Pulmonary artery endothelial cell (primary cell): ENCODE results near the gene PIK3R1. TPM values are rescaled to one million over a fixed set of nuclear protein-coding genes. Genes with fewer than 3 reads are reported as not detected.

ENCODE experiments used
- DNase-seq: peaks from one replicate; pipeline ENCODE4 v3.0.0-alpha.2; 2011; ENCODE audit warnings: low read depth, low spot score
- total RNA-seq: library from RNA; depleted of rRNA; stranded (reverse); fragments of >200 nt; gene quantifications from 2 replicates; pipeline ENCODE4 v1.2.3, GENCODE V29; 2014

Gene PIK3R1
- 37.3 and 41.7 TPM in 2 replicates for total RNA-seq

DNA sequence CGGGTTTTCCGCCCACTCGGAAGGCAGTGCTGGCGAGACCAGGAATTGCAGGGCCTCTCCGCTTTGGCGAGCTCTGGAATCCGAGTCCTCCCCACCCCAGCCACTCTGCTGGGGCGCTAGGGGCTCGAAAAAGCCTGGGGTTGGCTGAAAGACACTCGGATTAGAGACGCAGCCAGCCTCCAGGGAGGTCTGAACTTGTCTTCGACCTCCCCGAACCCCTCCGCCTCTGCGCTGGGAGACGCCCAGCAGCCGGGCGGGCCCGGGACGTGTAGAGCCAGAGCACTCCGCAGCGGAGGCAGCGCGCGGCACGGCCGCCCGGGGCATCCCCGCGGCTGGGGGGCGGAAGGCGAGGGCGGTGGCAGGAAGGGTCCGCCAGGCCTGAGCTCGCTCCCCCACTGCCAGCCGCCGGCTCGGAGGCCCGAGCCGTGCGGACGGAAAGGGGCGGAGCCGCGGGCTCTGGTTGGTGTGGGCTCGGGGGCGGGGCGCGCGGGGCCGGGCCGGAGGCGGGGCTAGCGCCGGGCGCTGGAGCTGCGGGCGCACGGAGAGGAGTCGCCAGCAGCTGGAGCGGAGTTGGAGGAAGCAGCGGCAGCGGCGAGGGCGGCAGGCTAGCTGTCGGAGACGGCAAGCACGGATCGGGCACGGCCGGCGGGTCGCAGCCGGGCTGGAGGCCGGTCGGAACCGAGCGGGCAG, at the start of gene PIK3R1:
Gene PIK3R1, plus strand, starts transcription at position 549 of the 690 bp plus-strand sequence. CDS start 10,920 bp downstream, outside the sequence.
- peak; percentile 82 for DNase-seq

DNA sequence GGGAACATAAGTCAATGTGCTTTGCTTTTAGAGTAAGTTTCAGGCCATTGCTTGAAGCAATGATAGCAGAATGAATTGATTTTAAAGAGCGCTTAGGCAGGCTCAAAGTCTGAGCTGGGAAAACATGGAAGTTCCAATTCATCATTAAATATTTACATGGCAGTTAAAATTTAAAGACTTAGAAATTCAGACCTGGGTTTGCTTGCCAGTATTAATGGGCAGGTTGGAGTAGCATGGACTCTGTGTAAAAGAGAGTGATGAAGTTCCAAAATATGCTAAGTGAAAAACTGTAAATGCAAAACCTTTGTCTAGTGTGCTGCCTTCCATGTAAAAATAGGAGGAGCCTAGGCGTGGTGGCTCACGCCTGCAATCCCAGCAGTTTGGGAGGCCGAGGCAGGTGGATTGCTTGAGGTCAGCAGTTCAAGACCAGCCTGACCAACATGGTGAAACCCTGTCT, 48.3 kb upstream of the PIK3R1 start:
- DNase-seq = no peak

DNA sequence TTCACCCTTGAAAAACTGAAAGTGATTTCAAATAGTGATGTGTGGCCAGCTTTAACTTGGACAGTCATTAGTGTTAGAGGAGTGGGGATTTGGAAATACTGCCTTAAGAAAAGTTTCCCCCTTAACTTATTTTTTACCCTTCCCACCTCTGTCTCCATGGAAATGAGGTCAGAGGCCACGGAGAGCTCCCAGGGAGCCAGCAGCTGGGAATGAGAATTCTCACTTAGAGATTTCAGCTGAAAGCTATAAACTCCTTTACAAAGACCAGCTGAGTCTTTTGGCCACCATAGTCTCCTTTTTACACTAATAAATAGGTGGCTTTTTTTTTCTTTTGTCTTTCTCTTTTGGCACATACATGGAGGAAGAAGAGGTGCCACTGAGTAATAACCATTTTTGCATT, 45.7 kb upstream of the PIK3R1 start:
- no peak for DNase-seq

DNA sequence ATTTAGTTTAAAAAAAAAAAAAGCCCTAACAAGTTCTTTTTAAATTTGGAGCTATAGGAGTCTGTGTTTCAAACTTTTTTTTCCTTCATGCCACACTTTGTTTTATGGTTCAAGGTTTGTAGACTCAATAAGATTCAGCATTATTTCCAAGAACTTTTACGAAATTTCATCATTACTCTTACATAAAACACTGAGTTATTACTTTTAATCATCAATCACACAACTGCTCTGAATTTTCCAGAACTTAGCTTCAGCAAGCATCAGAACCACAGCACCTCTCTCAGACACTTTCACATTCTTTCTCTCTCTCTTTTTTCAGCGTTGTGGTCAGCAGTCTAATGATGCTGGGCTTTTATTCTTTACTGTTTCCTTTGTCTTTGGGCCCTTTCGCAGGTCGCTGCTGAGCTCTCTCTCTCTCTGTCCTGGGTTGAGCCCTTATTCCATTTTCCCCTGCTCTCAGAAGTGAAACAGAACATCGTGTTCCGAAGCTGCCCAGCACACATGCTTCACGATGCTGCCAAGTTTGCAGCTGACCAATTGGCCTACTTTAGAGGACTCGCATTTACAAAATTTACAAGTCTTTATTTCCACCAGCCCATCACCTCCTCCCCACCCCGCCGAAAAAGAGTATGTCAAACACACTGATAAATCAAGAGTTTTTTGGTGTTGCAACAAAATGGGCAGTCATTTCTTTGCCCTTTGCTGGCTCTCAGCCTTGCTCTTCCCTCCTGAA, 44.6 kb upstream of the PIK3R1 start:
- DNase-seq = no peak

DNA sequence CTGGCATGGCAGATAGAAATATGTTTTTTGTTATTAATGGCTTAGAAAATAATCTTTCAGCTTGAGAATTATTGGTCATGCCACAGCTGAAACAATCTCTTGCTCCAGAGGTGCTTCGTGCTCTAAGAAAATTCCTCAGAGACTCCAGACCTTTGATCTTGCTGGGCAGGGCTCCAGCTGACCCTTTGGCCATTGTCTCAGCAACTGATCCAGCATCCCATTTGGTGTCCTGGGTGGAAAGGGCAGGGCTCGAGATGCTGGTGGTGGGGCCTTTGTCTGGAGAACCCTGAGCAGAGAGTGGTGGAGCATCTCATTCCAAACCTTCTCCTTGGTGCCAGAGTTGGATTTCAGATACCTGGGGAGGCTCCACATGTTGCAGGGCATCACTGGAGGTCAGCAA, 43.2 kb upstream of the PIK3R1 start:
- DNase-seq = no peak

DNA sequence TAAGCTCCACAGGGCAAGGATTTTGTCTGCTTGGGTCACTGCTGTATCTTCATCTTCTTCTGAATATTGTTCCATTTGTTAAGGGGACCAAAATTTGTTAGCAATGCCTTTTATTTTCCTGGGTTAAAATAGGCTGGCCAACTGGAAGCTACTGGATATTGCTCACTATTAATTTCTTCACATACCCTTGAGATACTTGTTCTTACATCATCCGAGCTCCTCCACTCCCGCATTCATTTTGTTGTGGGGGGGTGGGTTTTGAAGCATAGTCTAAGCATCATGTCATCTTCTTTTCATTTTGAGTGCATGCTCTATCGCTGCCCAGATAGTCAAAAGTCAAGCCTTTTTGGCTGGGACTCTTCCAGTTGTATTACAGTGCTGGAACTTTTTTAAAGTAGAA, 42.5 kb upstream of the PIK3R1 start:
- no peak for DNase-seq

DNA sequence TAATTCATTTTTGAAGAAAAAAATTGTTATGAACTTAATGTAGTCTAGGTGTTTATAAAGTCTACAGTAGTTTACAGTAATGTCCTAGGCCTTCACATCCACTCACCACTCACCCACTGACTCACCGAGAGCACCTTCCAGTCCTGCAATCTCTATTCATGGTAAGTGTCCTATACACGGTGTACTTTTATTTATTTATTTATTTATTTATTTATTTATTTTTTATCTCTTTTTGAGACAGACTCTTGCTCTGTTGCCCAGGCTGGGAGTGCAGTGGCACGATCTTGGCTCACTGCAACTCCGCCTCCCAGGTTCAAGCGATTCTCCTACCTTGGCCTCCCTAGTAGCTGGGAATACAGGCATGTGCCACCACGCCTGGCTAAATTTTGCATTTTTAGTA, 39.3 kb upstream of the PIK3R1 start:
- DNase-seq = no peak

DNA sequence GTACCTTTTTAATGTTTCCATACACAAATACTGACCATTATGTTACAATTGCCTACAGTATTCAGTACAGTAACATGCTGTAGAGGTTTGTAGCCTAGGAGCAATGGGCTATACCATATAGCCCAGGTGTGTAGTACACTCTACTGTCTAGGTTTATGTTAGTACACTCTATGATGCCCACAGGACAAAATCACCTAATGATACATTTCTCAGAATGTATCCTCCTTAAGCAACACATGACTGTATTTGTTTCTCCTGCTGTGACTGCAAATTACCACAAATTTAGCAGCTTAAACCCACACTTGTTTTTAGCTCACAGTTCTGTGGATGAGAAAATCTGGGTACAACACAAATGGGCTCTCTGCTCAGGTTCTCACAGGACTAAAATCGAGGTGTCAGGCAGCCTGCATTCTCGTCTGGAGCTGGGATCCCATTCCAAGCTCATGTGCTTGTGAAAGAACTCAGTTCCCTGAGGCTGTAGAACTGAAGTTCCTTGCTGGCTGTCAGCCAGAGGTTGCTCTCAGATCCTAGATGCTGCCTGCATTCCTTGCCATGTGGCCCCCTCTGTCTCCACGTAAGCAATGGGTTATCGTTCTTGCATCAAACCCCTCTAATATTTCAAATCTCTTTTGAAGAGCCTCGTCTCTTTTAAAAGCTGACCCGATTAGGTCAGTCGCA, 38.6 kb upstream of the PIK3R1 start:
- DNase-seq = no peak

DNA sequence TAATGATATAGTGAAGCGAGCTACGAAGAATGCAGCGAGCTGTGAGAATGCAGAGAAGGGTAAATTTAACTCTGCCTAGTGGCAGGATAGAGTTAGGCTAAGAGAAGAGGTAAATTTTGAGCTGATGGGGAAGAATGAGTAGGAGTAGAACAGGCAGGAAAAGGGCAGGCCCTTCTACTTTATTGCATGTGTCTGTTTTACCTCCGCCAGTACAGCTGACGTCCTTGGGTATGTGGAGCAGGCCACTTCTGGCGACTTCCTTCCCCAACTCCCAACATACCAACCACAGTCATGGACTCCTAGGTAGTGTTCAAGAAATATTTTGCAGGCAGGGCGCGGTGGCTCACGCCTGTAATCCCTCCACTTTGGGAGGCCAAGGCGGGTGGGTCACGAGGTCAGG, 37.9 kb upstream of the PIK3R1 start:
- no peak for DNase-seq

DNA sequence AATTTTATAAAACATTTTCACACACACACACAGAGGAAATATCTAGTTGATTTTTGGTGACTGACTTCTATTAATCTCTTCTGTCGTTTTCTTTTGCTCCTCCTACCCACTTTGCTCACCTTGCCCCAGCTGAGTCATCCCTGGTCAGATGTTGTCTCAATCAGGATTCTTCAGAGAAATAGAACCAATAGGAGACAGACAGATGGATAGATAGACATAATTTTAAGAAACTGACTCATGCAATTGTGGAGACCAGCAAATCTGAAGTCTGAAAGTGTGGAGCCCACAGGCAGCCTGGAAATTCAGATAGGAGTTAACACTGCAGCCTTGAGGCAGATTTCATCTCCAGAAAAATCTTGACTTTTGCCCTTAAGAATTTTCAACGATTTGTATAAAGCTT, 37.0 kb upstream of the PIK3R1 start:
- DNase-seq = no peak

DNA sequence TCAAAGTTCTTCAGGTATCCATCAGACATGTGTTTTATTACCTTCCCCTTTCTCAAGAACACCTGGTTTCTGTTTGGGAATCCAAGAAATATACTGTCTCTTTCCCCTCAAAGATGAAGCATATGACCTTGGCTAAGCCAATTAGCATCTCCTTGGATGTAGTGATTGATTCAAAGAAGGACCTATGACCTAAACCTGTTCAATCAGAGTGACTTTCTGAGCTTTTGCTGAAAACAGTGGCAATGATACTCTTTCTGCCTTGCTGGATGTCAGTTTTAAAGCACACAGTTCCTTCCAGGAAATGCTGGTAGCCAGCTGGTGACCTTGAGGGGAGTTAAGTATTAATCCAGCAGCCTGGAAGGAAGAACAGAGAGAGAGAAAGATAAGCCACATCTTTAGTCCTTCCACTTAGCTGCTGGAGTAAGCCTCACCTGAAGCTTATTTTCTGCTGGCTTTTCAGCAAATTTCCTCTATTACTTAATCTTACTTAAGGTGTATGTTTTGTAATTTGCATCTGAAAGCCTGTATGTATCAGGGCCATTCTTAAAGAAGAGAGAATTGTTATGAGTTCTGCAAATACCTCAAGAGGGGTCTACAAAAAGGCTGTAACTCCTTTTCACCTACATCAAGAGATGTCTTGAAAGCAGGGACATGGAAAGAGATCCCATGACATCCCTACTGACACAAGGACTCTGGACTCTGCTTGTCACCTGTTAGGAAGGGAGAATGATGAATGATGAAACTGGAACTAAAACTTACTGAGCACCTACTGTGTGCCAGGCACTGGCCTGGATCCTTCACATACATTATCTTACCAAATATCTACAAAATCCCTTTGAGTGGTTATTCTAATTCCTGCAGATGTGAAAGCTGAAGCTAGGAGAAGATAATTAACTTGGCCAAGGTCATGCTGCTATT, 35.2 kb upstream of the PIK3R1 start:
- DNase-seq = no peak

DNA sequence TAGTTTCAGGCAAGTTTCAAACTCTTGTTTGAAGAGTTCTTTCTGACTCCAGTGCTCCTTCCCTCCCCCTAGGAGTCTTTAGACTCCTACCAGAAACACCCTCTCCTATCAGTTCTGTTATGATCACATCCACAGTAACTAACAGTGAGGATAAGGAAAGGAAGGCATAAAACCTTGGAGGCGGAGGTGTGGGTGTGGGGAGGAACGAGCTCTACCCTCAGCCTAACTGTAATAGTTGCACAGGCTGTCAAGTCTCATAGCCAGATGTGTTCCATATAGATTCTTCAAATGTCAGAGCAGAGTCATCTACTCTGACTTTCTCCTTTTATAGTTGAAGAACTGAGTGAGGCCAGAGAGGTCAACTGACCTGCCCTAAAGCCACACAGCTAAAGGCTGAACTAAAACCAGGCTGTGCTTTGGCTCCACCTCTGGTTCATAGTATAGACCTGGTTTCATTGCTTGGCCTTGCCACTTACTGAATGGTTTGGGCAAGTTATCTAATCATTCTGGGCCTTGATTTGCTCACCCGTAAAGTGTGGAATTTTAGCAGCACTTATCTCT, 34.4 kb upstream of the PIK3R1 start:
- DNase-seq = no peak

DNA sequence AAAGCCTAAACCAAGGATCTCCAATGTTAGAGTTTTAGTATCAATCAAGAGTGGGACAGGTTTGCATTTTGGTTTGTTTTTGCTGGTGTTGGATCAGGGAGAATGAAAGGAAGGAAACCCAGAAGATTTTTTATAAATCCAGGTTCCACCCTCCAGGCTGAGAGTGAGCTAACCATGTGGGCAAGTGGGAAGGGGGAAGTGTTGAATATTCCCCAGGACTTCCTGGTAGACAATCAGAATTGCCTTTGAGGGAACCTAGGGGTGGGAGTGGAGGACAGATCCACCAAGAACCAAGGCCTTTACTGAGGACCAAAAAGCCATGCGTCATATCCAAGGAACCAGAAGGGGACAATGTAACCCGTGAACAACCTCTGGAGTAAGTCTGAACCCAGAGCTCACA, 33.5 kb upstream of the PIK3R1 start:
- DNase-seq = no peak

DNA sequence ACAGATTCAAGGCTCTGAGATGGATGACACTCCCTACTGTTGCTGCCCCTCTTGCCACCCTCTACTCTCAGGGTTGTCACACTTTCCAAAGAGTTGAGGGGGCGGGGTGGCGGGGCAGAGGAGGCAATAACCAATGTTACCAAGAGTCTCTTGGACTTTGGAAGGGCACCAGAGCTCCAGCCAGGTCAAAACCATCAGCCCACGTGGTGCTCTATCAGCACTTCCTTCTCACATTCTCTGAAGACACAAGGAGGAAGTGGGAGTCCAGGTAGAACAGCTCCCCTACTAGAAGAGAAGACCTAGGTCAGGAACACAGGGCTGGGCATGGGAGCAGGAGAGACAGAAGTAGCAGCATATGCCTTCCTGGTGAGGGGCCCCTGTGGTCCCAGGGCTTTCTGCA, 33.0 kb upstream of the PIK3R1 start:
- no peak for DNase-seq

DNA sequence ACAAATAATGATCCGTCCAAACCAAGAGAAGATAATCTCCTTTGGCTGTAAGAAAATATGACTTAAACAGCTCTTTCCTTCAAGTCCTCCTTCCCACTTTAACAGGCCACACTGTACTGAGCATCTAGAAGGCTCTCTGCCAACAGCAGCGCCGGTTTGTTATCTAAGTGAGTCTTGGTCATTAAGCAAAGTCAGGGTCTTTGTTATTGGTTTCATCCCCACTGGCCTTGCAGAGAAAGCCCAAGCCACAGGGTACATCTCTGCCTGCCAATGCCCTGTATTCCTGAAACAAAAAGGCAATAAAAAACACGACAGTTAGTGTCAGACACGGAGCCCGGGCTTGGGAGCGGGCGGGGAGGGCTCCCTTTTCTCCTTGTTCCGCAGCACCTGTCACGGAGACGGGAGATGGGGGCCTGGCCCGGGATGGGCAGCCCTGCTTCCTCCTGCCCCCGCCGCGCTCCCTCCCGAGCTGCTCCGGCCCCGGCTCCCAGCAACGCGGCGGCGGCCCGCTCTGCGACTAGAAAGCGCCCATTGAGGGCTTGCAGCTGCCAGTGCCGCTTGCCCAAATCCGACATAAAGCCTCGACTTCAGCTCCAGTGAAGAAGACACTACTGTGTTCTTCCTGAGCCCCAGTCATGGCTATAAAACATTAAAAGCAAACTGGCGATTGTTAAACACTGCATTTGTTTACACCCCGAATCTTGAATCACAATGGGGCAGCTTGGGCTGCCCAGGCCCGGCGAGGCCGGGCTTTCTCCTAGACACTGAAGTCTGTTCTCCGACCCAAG, 28.1 kb upstream of the PIK3R1 start:
- no peak for DNase-seq

DNA sequence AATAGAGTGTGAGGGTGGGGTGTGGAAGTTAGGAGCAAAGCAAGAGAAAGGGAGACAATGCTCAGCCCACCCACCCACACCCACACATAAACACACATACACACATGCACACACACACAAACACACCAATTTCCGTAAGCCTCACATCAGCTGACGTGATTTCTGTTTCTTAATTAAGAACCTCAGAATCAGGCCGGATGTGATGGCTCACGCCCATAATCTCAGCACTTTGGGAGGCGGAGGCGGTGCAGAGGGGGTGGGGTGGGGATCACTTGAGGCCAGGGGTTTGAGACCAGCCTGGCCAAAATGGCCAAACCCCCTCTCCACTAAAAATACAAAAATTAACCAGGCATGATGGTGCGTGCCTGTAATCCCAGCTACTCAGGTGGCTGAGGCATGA, 26.4 kb upstream of the PIK3R1 start:
- DNase-seq = no peak

DNA sequence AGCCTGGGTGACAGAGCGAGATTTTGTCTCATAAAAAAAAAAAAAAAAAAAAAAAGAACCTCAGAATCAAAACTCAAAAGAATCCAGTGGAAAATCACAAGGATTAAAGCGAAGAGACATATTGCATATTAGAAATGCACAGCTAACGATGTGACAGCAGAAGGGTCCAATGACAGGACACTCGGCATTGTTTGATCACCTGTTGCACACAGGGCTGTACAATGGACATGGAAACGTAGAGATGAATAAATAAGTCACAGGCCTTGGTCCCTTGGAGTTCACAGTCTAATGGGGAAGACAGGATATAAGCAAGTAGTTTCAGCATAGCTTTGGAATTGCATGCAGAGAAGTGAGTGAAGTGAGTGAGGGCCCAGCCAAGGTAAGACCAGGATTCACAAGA, 25.9 kb upstream of the PIK3R1 start:
- DNase-seq = no peak

DNA sequence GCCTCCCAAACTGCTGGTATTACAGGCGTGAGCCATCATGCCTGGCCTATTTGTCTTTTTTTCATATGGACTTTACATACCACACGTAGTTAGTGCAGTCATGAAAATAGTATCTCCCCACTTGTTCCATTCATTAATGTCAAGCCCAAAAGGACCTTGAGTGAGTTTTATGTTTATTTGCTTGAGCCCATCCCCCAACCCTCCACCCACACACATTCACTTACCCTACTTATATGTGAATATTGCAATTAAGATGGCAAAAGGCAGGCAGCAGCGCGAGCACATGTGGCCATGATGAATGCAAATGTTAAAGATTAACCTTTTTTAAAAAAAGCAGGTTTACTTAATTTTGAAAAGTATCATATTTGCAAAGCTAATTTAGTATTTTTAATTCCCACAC, 24.9 kb upstream of the PIK3R1 start:
- DNase-seq = no peak

DNA sequence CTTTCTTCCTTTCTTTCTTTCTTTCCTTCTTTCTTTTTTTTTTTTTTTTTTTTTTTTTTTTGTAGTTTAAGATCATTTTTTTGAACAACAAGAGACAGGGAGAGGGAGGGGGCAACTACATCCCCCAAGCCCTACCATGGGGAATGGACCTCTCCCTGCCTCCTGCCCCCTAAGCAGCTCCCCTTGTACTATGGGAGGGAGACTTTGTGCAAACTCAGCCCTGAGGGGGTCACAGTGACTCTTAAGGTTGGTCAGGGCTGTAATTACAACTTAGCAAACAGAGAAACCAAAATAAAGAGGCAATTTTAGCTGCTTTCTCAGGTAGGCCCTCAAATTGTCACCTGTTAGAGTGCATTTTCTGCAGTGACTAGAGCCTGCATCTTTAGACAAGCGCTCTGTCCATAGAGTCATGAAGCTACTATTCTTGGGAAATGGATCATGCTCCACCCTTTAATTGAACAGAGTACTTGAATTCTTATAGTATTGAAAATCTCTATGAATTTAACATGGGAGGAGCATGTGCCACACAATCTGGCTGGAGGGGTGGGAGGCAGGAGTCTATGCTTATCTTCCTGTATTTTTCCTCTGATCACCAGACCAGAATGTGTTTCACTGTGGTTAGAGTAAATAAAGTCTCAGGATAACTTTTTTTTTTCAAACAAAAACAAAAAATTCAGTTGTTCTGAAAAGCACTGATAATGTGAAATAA, 24.3 kb upstream of the PIK3R1 start:
- DNase-seq = no peak

DNA sequence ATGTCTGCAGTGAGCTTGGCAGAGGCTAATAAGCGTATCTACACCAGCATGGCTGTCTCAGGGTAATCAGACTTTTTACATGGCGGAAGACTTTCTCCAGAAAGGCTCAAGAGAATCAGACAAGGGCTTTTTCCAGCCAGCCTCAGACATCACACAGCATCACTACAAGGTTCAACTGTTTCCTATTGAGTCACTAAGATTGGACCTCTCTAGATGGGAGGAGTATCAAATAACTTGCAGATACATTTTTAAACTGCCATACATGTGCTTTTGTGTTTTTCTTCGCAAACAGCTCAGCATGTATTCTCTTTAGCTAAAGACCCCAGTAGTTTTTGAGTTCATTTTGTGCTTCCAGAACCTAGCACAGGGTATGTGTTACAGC, 22.9 kb upstream of the PIK3R1 start:
- no peak for DNase-seq
